Peyer's patch (tissue), 4 donors: Measurements from ENCODE around the gene ATG4B.

Experiments used
- CTCF ChIP-seq, 6 experiments: fragments of 450-650 bp in 4 of 6; fragments of 200-600 bp in 2 of 6; sonication (generic) in 1 of 6; IDR thresholded peaks; one replicate each; pipeline ENCODE4 v1.5.1; 2017 to 2019; ENCODE audit warnings: antibody characterized with exemption in 6 of 6, mild to moderate bottlenecking in 3 of 6, moderate library complexity in 1 of 6
- POLR2A ChIP-seq, 2 donors: fragments of 450-650 bp; IDR thresholded peaks; one replicate each; pipeline ENCODE4 v1.5.1; 2017; ENCODE audit warnings: antibody characterized with exemption in 2 of 2, mild to moderate bottlenecking in 2 of 2, moderate library complexity in 2 of 2

DNA sequence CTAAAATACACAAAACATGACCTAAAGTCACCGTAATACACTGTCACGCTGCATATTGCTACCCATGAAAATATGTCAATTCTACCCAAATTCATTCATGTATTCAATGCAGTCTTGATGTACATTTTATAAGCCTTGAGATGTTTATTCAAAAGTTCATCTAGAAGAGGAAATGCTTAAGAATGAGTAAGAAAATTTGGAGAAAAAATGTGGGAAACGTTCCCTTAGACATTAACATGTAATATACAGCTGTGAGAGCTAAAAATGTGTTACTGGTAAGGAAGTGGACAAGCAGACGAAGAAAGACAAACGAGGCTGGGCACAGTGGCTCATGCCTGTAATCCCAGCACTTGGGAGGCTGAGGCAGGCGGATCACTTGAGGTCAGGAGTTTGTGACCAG is 37.9 kb upstream of the ATG4B start:
- TF ChIP-seq CTCF (IDR thresholded peaks at IDR 0.05), result no peak
- no peak for TF ChIP-seq POLR2A (IDR thresholded peaks at IDR 0.05)
